ENCODE results near the gene INSM1.

GRCh38 chr20:20395903-20396568 lies 28.1 kb downstream of the INSM1 start:
- TF ChIP-seq FOSL1 (IDR thresholded peaks at IDR 0.05; ENCODE audit: low read depth), result no peak
- TF ChIP-seq CTCF (IDR thresholded peaks at IDR 0.05 in 2 of 3, conservative IDR thresholded peaks at IDR 0.05 in 1 of 3; ENCODE audit: borderline replicate concordance in 1 of 3, insufficient read depth in 1 of 3, low read depth in 2 of 3, low read length in 2 of 3), result no peak
- no peak for TF ChIP-seq POLR2AphosphoS5 (IDR thresholded peaks at IDR 0.05; ENCODE audit: low read depth, low read length)
